ENCODE results near the gene PTPRN2. TPM values are rescaled to one million over a fixed set of nuclear protein-coding genes. Genes with fewer than 3 reads are reported as not detected.

PTPRN2 gene
- total RNA-seq, 1 experiment from 2014 or later = 2.1 TPM

GRCh38 chr7:158395780-158396278, 191.8 kb downstream of the PTPRN2 start:
- Histone ChIP-seq H3K4me2 (ENCODE audit: low read length) (no peak overlapping the region), H3K27ac (ENCODE audit: low read depth, low read length) (no peak overlapping the region), H3K9ac (ENCODE audit: low read length) (no peak overlapping the region), H3K36me3 (ENCODE audit: control insufficient read depth in 1 of 2, insufficient read depth in 2 of 2, low read length in 2 of 2) (no peaks in the 10 kb centered on the region), H3K4me1 (ENCODE audit: control insufficient read depth in 1 of 2, insufficient read depth in 2 of 2, low read length in 2 of 2) (no peaks in the 10 kb centered on the region), H3K4me3 (replicated peaks in 1 of 2; ENCODE audit: low read depth in 1 of 2, low read length in 2 of 2) (no peak overlapping the region), H4K20me1 (ENCODE audit: insufficient read depth) (no peaks in the 10 kb centered on the region), H3K79me2 (ENCODE audit: insufficient read depth, low read length) (no peaks in the 10 kb centered on the region), H2AFZ (ENCODE audit: low read depth, low read length, poor library complexity, severe bottlenecking) (no peak overlapping the region), H3K9me3 (ENCODE audit: control insufficient read depth in 1 of 2, insufficient read depth in 1 of 2, low read depth in 1 of 2, low read length in 2 of 2) (peaks cover 0 to 3% of the 10 kb centered on the region in 2 experiments; a peak in 1 of 4 replicates), H3K27me3 (ENCODE audit: insufficient read depth, low read length) (no peaks in the 10 kb centered on the region), H3K9me2 (ENCODE audit: insufficient read depth) (no peaks in the 10 kb centered on the region)
- ATAC-seq = 0 out of 2 replicates have a peak, but pooled peaks have one; percentile 18
- TF ChIP-seq CBX3 (IDR thresholded peaks at IDR 0.05; ENCODE audit: low read depth) = no peak
- no peak for TF ChIP-seq EZH2 (IDR thresholded peaks at IDR 0.05)
- TF ChIP-seq SP1 (IDR thresholded peaks at IDR 0.05; ENCODE audit: low read depth) = no peak
- TF ChIP-seq, protein P1, sequence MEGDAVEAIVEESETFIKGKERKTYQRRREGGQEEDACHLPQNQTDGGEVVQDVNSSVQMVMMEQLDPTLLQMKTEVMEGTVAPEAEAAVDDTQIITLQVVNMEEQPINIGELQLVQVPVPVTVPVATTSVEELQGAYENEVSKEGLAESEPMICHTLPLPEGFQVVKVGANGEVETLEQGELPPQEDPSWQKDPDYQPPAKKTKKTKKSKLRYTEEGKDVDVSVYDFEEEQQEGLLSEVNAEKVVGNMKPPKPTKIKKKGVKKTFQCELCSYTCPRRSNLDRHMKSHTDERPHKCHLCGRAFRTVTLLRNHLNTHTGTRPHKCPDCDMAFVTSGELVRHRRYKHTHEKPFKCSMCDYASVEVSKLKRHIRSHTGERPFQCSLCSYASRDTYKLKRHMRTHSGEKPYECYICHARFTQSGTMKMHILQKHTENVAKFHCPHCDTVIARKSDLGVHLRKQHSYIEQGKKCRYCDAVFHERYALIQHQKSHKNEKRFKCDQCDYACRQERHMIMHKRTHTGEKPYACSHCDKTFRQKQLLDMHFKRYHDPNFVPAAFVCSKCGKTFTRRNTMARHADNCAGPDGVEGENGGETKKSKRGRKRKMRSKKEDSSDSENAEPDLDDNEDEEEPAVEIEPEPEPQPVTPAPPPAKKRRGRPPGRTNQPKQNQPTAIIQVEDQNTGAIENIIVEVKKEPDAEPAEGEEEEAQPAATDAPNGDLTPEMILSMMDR (IDR thresholded peaks at IDR 0.05 in 2 of 3, conservative IDR thresholded peaks at IDR 0.05 in 1 of 3; ENCODE audit: borderline replicate concordance in 1 of 3, insufficient read depth in 1 of 3, low read depth in 2 of 3, low read length in 2 of 3) = no peak
- no peak for TF ChIP-seq EZH2phosphoT487 (IDR thresholded peaks at IDR 0.05; ENCODE audit: borderline replicate concordance)
- no peak for TF ChIP-seq EGR1 (IDR thresholded peaks at IDR 0.05; ENCODE audit: low read depth)
- TF ChIP-seq ZNF274 (IDR thresholded peaks at IDR 0.05; ENCODE audit: low read depth, low read length) = no peak
- no peak for TF ChIP-seq SIN3A (IDR thresholded peaks at IDR 0.05; ENCODE audit: low read depth)
- no peak for TF ChIP-seq SRF (IDR thresholded peaks at IDR 0.05; ENCODE audit: low read depth)
- TF ChIP-seq, protein P2, sequence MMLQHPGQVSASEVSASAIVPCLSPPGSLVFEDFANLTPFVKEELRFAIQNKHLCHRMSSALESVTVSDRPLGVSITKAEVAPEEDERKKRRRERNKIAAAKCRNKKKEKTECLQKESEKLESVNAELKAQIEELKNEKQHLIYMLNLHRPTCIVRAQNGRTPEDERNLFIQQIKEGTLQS (IDR thresholded peaks at IDR 0.05) = no peak
- no peak for TF ChIP-seq ZBTB33 (IDR thresholded peaks at IDR 0.05; ENCODE audit: extremely low read depth, insufficient replicate concordance, low read length)
- TF ChIP-seq JUND (IDR thresholded peaks at IDR 0.05) = no peak
- no TSS peak for BruUV-seq (replicated peaks)
- RAD21 ChIA-PET (ENCODE audit: low non-redundant PET in 1 of 2, low total read pairs in 2 of 2, uncharacterized antibody in 2 of 2, unreplicated experiment in 2 of 2) = interaction anchor here in 1 of 2 experiments (0.8 kb wide), 1 partner anchor 581 kb away, joined by 3 read pairs; no protein-coding TSS in a partner anchor
- CTCF ChIA-PET = no interaction called here
- intact Hi-C loops (cut with micrococcal nuclease) = no loop called here
- DNase-seq (ENCODE audit: low read depth, low spot score) = no peak
- POLR2A ChIA-PET = no interaction called here
